ENCODE results near the gene AP1S3.

Gene AP1S3

GRCh38 chr2:223734346-223734745 is 103.0 kb downstream of the AP1S3 start:
- TF ChIP-seq, protein P1, sequence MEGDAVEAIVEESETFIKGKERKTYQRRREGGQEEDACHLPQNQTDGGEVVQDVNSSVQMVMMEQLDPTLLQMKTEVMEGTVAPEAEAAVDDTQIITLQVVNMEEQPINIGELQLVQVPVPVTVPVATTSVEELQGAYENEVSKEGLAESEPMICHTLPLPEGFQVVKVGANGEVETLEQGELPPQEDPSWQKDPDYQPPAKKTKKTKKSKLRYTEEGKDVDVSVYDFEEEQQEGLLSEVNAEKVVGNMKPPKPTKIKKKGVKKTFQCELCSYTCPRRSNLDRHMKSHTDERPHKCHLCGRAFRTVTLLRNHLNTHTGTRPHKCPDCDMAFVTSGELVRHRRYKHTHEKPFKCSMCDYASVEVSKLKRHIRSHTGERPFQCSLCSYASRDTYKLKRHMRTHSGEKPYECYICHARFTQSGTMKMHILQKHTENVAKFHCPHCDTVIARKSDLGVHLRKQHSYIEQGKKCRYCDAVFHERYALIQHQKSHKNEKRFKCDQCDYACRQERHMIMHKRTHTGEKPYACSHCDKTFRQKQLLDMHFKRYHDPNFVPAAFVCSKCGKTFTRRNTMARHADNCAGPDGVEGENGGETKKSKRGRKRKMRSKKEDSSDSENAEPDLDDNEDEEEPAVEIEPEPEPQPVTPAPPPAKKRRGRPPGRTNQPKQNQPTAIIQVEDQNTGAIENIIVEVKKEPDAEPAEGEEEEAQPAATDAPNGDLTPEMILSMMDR (IDR thresholded peaks at IDR 0.05; ENCODE audit: low read depth, low read length), result no peak
- no peak for DNase-seq
- Histone ChIP-seq H3K4me3 (ENCODE audit: low read depth, low read length) (no peak overlapping the region), H3K36me3 (no peaks in the 10 kb centered on the region), H3K27me3 (no peaks in the 10 kb centered on the region), H3K4me1 (no peaks in the 10 kb centered on the region), H3K9me3 (no peaks in the 10 kb centered on the region; the same call in 1 of the 2 replicates)

GRCh38 chr2:223732346-223732745 is 105.0 kb downstream of the AP1S3 start:
- TF ChIP-seq, protein P1 (IDR thresholded peaks at IDR 0.05; ENCODE audit: low read depth, low read length), result no peak
- Histone ChIP-seq H3K27me3 (no peaks in the 10 kb centered on the region), H3K9me3 (no peaks in the 10 kb centered on the region), H3K4me1 (no peaks in the 10 kb centered on the region; the same call in 1 of the 2 replicates), H3K4me3 (ENCODE audit: low read depth, low read length) (no peak overlapping the region), H3K36me3 (no peaks in the 10 kb centered on the region)
- DNase-seq, result no peak

GRCh38 chr2:223731503-223731902 is 105.9 kb downstream of the AP1S3 start:
- Histone ChIP-seq H3K4me3 (ENCODE audit: low read depth, low read length) (no peak overlapping the region), H3K27me3 (no peaks in the 10 kb centered on the region), H3K36me3 (no peaks in the 10 kb centered on the region), H3K4me1 (no peaks in the 10 kb centered on the region; the same call in 1 of the 2 replicates), H3K9me3 (no peaks in the 10 kb centered on the region)
- DNase-seq, result no peak
- TF ChIP-seq, protein P1 (IDR thresholded peaks at IDR 0.05; ENCODE audit: low read depth, low read length), result no peak

DNA sequence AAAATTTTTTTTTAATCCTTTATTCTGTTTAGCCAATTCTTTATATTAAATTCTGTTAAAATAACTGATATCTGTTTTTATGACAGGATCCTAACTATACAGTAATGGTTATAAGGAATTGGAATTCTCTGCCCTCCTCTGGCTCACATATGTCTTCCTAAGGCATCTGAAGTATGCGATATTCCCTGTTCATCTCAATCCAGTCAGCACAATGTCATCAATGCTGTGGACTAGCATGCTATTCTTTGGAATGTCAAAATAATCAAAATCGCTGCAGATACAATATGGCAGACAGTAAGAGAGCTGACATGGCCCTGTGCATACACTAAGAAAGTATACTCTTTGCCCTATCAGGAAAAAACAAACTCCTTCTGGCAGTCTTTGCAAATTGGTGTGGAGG is 107.6 kb downstream of the AP1S3 start:
- Histone ChIP-seq H3K9me3 (no peaks in the 10 kb centered on the region), H3K27me3 (no peaks in the 10 kb centered on the region), H3K4me1 (peaks cover 10% of the 10 kb centered on the region), H3K36me3 (no peaks in the 10 kb centered on the region), H3K4me3 (ENCODE audit: low read depth, low read length) (no peak overlapping the region)
- TF ChIP-seq, protein P1 (IDR thresholded peaks at IDR 0.05; ENCODE audit: low read depth, low read length), result no peak
- no peak for DNase-seq

DNA sequence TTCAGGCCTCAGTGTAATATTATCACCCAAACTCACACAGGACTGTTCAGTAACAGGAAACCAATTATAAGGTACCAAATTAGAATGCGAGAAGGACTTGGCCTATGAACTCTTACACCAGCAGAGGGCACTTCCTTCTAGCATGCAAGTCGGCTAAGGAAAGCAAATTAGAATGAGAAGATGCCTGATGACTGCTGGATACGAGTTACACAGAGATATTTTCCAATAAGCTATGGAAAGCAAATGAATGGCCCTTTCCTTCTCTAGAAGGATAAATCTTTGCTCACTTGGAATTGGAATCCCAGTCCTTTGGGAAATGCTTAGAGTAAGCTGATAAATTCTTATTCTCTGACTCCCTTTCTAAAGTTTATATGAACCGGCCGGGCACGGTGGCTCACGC is 109.8 kb downstream of the AP1S3 start:
- H3K9me3 ChIP-seq, result no peaks in the 10 kb centered on the region
- H3K27me3 ChIP-seq, result no peaks in the 10 kb centered on the region
- no peaks in the 10 kb centered on the region for H3K36me3 ChIP-seq
- peak; percentile 35 for DNase-seq
- H3K4me1 ChIP-seq, result peaks cover 17% of the 10 kb centered on the region
- H3K4me3 ChIP-seq (ENCODE audit: low read depth, low read length), result no peak overlapping the region
- TF ChIP-seq, protein P1 (IDR thresholded peaks at IDR 0.05; ENCODE audit: low read depth, low read length), result peak; percentile 78

DNA sequence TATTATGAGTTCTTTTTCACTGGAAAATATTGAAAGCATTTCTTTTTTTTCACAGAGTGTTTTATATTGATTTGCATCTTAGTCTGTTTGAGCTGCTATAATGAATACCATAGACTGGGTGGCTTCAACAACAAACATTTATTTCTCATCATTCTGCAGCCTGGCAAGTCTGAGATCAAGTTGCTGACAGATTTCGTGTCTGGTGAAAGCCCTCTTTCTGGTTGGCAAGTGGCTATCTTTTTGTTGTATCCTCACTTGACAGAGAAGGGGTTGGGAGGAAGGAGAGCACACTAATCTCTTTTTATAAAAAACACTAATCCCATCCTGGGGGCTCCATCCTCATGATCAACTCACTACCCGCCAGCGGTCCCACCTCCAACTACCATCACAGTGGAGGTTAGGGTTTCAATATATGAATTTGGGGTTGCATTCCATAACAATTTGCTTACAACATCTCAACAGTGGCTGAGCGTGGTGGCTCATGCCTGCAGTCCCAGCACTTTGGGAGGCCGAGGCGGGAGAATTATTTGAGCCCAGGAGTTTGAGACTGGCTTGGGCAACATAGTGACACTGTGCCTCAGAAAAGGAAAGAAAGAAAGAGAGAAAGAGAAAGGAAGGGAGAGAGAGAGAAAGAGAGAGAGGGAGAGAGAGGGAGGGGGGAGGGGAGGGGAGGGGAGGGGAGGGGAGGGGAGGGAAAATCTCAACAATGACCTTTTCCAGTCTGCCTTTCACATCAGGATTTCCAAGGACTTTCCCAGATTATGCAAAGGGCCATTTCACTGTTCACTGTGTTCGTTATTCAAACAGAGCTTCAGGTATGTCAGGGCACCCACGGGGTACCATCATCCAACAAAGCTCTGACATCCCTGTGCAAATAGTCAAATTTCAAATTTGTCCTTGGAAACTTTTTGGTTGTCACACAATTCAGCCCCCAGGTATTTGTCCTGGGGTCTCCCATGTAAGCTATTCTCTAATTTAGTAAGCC is 111.1 kb downstream of the AP1S3 start:
- Histone ChIP-seq H3K9me3 (no peaks in the 10 kb centered on the region), H3K4me1 (peaks cover 17% of the 10 kb centered on the region), H3K36me3 (no peaks in the 10 kb centered on the region), H3K27me3 (no peaks in the 10 kb centered on the region), H3K4me3 (ENCODE audit: low read depth, low read length) (no peak overlapping the region)
- TF ChIP-seq, protein P1 (IDR thresholded peaks at IDR 0.05; ENCODE audit: low read depth, low read length), result no peak
- no peak for DNase-seq
